HepG2 (cell line): ENCODE measurements around the gene TFDP1.

Source experiments
- BRF2 ChIP-seq: sonication (generic); formaldehyde crosslinking; IDR thresholded peaks from 2 replicates; pipeline ENCODE4 v1.8.1; 2022; ENCODE audit warnings: mild to moderate bottlenecking, missing genetic modification reagents
- HES4 ChIP-seq: sonication (generic); formaldehyde crosslinking; IDR thresholded peaks from 2 replicates; pipeline ENCODE4 v1.9.0; 2021; ENCODE audit warnings: mild to moderate bottlenecking, missing genetic modification reagents, borderline replicate concordance
- TF ChIP-seq, protein P1 (sequence below): sonication (generic); formaldehyde crosslinking; IDR thresholded peaks from 2 replicates; pipeline ENCODE4 v1.5.0; 2020; ENCODE audit warnings: mild to moderate bottlenecking, missing genetic modification reagents, moderate library complexity

- TF ChIP-seq HES4 (CRISPR knock-in tag): no peak
- no peak for TF ChIP-seq BRF2 (CRISPR knock-in tag)
- TF ChIP-seq, protein P1, sequence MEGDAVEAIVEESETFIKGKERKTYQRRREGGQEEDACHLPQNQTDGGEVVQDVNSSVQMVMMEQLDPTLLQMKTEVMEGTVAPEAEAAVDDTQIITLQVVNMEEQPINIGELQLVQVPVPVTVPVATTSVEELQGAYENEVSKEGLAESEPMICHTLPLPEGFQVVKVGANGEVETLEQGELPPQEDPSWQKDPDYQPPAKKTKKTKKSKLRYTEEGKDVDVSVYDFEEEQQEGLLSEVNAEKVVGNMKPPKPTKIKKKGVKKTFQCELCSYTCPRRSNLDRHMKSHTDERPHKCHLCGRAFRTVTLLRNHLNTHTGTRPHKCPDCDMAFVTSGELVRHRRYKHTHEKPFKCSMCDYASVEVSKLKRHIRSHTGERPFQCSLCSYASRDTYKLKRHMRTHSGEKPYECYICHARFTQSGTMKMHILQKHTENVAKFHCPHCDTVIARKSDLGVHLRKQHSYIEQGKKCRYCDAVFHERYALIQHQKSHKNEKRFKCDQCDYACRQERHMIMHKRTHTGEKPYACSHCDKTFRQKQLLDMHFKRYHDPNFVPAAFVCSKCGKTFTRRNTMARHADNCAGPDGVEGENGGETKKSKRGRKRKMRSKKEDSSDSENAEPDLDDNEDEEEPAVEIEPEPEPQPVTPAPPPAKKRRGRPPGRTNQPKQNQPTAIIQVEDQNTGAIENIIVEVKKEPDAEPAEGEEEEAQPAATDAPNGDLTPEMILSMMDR (CRISPR knock-in tag): no peak
Measured at GRCh38 chr13:113663934-113664333, 79.4 kb downstream of the TFDP1 start.
